ENCODE results near the gene NACC1.

DNA sequence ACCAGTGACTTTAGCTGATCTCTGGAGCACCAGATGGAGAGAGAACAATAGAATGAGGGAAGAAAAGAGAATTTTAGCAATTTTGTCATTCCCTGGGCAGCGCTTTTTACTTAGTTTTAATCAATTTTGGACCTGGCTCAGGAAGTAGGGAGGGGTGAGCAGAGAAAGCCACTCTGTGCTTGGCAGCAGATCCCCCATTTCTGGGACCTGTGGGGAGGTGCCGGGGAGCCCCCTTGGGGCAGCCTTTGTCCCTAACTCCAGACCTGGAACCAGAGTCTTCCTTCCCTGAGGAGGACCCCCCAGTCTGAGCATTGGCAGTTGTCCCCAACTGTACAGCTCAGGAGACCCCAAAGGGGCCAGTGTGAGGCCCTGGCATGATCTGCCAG is 25.9 kb upstream of the NACC1 start:
- TF ChIP-seq CTCF (IDR thresholded peaks at IDR 0.05; ENCODE audit: low read length) (no peak), EZH2 (optimal IDR thresholded peaks at IDR 0.05; ENCODE audit: low read depth, low read length) (no peak)

All from MM.1S (cell line).